ENCODE data around the gene SUN1. TPM values are rescaled to one million over a fixed set of nuclear protein-coding genes. Genes with fewer than 3 reads are reported as not detected.

Gene SUN1
- total RNA-seq, 1 experiment from 2014 or later: 181 TPM

- Histone ChIP-seq H3K79me2 (ENCODE audit: insufficient read depth, low read length) (no peaks in the 10 kb centered on the region), H3K9me3 (ENCODE audit: control insufficient read depth in 1 of 2, insufficient read depth in 1 of 2, low read depth in 1 of 2, low read length in 2 of 2) (no peaks in the 10 kb centered on the region), H3K4me1 (ENCODE audit: control insufficient read depth in 1 of 2, insufficient read depth in 2 of 2, low read length in 2 of 2) (no peaks in the 10 kb centered on the region), H3K9me2 (ENCODE audit: insufficient read depth) (no peaks in the 10 kb centered on the region), H3K27ac (ENCODE audit: low read depth, low read length) (no peak overlapping the region), H4K20me1 (ENCODE audit: insufficient read depth) (no peaks in the 10 kb centered on the region), H3K4me2 (ENCODE audit: low read length) (no peak overlapping the region), H3K36me3 (ENCODE audit: control insufficient read depth in 1 of 2, insufficient read depth in 2 of 2, low read length in 2 of 2) (peaks cover 27% of the 10 kb centered on the region in 2 experiments), H3K27me3 (ENCODE audit: insufficient read depth, low read length) (no peaks in the 10 kb centered on the region), H3K4me3 (replicated peaks in 1 of 2; ENCODE audit: low read depth in 1 of 2, low read length in 2 of 2) (no peak overlapping the region), H2AFZ (ENCODE audit: low read depth, low read length, poor library complexity, severe bottlenecking) (no peak overlapping the region), H3K9ac (ENCODE audit: low read length) (no peak overlapping the region)
- no TSS peak for BruUV-seq (replicated peaks)
- POLR2A ChIA-PET: no interaction called here
- intact Hi-C loops (cut with micrococcal nuclease): no loop called here
- CTCF ChIA-PET: no interaction called here
- ATAC-seq (no peak), DNase-seq (ENCODE audit: low read depth, low spot score) (no peak)
- TF ChIP-seq FOSL1 (IDR thresholded peaks at IDR 0.05; ENCODE audit: low read depth) (no peak), RAD21 (IDR thresholded peaks at IDR 0.05; ENCODE audit: low read depth) (no peak), ATF3 (IDR thresholded peaks at IDR 0.05) (no peak), MAX (IDR thresholded peaks at IDR 0.05) (no peak), TCF7L2 (IDR thresholded peaks at IDR 0.05; ENCODE audit: borderline replicate concordance, extremely low read depth, insufficient read depth, insufficient read length) (no peak), JUND (IDR thresholded peaks at IDR 0.05) (no peak), CBX3 (IDR thresholded peaks at IDR 0.05; ENCODE audit: low read depth) (no peak), SRF (IDR thresholded peaks at IDR 0.05; ENCODE audit: low read depth) (no peak), POLR2AphosphoS5 (IDR thresholded peaks at IDR 0.05; ENCODE audit: low read depth, low read length) (no peak), EZH2 (IDR thresholded peaks at IDR 0.05) (no peak), YY1 (IDR thresholded peaks at IDR 0.05; ENCODE audit: extremely low read depth, insufficient replicate concordance, low read depth, low read length) (no peak), EGR1 (IDR thresholded peaks at IDR 0.05; ENCODE audit: low read depth) (no peak), ZNF274 (IDR thresholded peaks at IDR 0.05; ENCODE audit: low read depth, low read length) (no peak), ZBTB33 (IDR thresholded peaks at IDR 0.05; ENCODE audit: extremely low read depth, insufficient replicate concordance, low read length) (no peak), POLR2A (IDR thresholded peaks at IDR 0.05; ENCODE audit: borderline replicate concordance, extremely low read depth, insufficient read depth, insufficient read length) (no peak), SP1 (IDR thresholded peaks at IDR 0.05; ENCODE audit: low read depth) (no peak), ZFX (IDR thresholded peaks at IDR 0.05) (no peak), CEBPB (IDR thresholded peaks at IDR 0.05; ENCODE audit: low read depth) (no peak), ELF1 (IDR thresholded peaks at IDR 0.05; ENCODE audit: borderline replicate concordance, low read depth) (no peak)
- RAD21 ChIA-PET (ENCODE audit: low non-redundant PET in 1 of 2, low total read pairs in 2 of 2, uncharacterized antibody in 2 of 2, unreplicated experiment in 2 of 2): no interaction called here
These were observed 49.4 kb upstream of the SUN1 start for GRCh38 chr7:782718-783449.
